ENCODE measurements around the gene CFAP99. TPM values are rescaled to one million over a fixed set of nuclear protein-coding genes. Genes with fewer than 3 reads are reported as not detected.
"Not testable (repeated sequence)": the region's sequence is repeated elsewhere in the genome, so short reads cannot be mapped to it uniquely, and the experiment has no call there.

The CFAP99 gene
- under 1 TPM in 1 of 2 experiments, not detected in 1; 0.11 TPM for total RNA-seq

DNA sequence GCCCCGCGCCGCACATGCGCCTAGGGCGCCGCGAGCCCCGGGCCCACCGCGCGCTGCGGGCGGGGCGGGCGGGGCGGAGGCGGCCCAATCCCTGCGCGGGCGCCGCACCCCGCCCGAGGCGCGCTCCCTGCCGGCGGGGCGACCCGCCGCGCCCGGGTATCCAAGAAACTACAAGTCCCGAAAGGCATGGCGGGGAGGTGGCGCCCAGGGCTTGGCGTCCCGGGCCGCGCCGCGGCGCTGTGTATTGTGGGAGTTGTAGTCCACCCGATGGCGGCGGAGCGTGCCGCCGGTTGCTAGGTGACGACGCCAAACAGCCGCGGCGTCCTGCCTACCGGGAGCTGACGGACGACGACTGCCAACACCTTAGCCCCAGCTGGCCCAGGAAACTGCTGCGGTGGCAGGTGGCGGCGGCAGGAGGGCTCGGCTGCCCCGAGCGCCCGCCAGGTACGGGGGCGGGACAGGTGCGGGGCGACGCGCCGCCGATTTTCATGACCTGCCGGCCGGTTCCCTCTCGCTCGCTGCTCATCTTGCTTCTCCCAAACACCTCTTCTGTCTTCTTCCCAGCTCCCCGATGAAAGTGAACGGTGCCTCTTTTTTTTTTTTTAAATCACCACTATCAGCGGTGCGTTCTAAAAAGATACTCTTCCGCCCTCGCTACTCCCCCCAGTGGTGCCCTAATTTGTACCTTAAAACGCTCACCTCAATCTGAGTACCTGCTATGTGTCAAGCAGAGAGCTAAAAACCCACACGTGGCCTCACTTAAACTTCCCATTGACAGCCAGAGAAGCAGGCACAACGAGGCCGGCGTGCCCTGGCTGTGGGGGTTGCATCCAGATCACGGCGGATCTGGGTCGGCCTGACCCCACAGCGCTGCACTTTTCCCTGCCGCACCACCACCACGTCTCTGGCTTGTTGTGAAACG lies at the start of gene CFAP99:
TSS of gene CFAP99 (plus strand) at position 306 of the 922 bp plus-strand sequence.
- H3K27me3 Mint-ChIP-seq: peaks cover 71% of the 10 kb centered on the region
- no peaks in the 10 kb centered on the region for H3K9me3 Mint-ChIP-seq
- H3K4me1 Mint-ChIP-seq: peaks cover 21% of the 10 kb centered on the region
- H3K36me3 Mint-ChIP-seq: no peaks in the 10 kb centered on the region
- POLR2A ChIA-PET: interaction anchor here (1.0 to 1.2 kb wide), 2 partner anchors 49 to 117 kb away, joined by 3 to 4 read pairs; partner anchors contain the start of genes FAM193A and RNF4
- peak within 1 kb of the TSS; percentile 83 for H3K4me3 Mint-ChIP-seq
- DNase-seq: peak; percentile 94
- peak within 1 kb of the TSS; percentile 43 for H3K27ac Mint-ChIP-seq
- peak; percentile 91 for ATAC-seq (ENCODE audit: low read depth)

DNA sequence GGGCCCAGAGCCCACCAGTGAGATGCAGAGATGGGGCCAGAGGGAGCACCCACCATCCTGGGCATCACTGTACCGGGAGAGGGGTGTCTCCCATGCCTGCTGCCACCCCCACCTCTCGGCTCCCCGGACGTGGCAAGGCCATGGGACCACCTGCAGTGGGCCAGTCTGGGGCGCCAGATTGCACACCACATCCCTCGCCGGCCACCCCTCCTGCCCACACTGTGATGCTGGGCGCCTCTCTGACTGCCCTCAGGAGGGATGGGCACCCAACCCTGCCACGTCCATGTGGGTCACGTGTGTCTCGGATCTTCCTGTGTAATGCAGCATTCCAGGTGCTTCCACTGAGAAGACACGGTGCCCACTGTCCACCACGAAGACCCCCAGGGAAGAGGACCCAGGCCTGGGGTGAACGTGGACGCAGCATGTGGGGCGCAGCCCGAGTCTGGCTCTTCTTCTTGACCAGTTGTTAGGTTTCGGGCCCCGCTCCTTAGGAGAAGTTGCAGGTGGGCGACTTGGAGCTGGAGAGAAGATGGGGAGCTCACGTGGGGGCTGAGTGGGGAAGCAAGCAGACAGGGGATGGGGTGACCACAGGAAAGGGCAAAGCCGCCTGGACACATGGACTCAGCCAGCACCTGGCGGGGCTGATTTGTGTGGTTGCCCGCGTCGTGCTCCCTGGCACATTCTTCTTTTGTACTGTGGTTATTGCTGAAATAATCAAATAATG lies 48.0 kb upstream of the CFAP99 start:
- DNase-seq (no peak), ATAC-seq (ENCODE audit: low read depth) (no peak)
- H3K36me3 Mint-ChIP-seq: no peaks in the 10 kb centered on the region
- H3K27me3 Mint-ChIP-seq: peaks cover 10% of the 10 kb centered on the region
- no peaks in the 10 kb centered on the region for H3K4me1 Mint-ChIP-seq
- H3K9me3 Mint-ChIP-seq: peaks cover 3% of the 10 kb centered on the region
- POLR2A ChIA-PET: no interaction called here
- H3K27ac Mint-ChIP-seq: no peak overlapping the region
- no peak overlapping the region for H3K4me3 Mint-ChIP-seq

DNA sequence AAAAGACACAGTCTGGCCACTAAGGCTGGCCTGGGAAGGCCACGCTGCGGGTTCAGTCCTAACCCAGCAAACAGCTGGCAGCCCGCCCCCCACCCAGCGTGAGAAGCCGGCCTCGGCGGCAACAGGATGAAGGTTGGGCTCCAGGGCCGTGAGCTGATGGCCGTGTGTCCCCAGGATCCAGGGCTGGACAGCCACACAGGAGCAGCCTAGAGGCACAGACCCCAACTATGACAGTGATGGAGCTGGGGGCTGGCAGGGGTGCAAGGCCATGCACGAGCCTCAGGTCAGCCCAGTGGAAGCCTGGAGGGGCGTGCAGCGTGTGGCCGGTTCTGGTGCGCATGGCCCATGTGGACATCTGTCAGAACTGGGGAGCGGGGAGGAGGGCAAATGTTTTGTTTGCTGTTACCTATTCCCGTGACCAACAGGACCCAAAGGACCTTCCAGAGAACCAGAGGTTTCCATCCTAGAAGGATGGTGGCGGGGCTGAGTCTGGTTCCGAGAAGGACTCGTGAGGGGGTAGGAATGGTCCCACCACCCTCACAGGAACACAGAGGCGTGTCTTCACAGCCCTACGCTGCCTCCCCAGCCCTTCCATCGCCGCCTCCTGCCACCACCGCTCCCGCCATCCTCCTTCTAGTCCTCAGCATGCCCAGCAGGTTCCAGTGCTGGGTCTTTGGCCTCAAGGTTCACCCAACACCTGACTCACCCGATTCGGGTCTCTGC lies 46.8 kb upstream of the CFAP99 start:
- POLR2A ChIA-PET: no interaction called here
- H3K4me1 Mint-ChIP-seq: no peaks in the 10 kb centered on the region
- H3K27ac Mint-ChIP-seq: no peak overlapping the region
- no peak for DNase-seq
- no peaks in the 10 kb centered on the region for H3K36me3 Mint-ChIP-seq
- no peak overlapping the region for H3K4me3 Mint-ChIP-seq
- ATAC-seq (ENCODE audit: low read depth): no peak
- peaks cover 9% of the 10 kb centered on the region for H3K27me3 Mint-ChIP-seq
- H3K9me3 Mint-ChIP-seq: peaks cover 4% of the 10 kb centered on the region

DNA sequence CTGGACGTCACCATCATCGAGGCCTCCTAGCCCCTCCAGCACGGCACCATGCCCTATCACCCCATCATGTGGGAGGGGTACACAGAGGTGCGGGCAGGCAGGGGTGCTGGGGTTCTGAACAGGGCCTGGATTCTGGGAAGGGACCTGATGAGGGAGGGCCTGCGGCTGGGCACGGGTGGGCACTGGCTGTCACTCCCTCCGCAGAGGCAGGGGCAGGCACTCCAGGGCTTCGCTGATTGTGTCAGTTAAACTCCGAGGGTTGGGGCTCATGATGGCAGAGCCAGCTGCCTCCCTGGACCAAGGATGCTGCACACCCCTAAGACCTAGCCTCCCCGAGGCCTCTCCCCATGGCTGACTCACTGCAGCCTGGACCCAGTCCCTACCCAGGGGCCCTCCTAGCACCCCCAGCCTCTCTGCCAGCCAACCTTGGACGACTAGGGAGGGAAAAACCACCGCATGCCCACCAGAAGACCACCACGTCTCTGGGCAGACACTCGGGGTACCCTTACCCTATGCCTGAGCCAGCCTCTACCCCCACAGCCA lies 46.2 kb upstream of the CFAP99 start:
- Mint-ChIP-seq H3K4me3 (no peak overlapping the region), H3K4me1 (no peaks in the 10 kb centered on the region), H3K9me3 (peaks cover 4% of the 10 kb centered on the region), H3K36me3 (no peaks in the 10 kb centered on the region), H3K27me3 (peaks cover 8% of the 10 kb centered on the region), H3K27ac (no peak overlapping the region)
- DNase-seq: no peak
- POLR2A ChIA-PET: no interaction called here
- no peak for ATAC-seq (ENCODE audit: low read depth)

DNA sequence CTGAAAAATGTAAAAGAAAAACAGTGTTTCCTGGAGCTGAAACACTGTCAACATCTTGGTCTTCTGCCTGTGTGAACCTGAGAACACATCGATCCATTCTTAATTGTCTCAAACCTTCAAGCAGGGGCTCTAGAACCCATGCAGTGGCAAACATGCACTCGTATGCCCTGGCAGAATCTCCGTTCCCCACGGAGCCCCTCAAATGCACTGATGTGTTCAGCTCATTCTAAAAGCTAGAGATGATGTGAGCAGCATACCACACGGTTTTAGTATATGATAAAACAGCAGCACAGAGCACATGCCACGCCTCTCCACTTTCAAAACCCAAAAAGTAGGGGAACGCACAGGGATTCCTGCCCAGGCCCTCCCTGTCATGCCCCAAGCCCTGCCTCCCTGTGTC lies 45.2 kb upstream of the CFAP99 start:
- ATAC-seq (ENCODE audit: low read depth): no peak
- POLR2A ChIA-PET: no interaction called here
- peaks cover 4% of the 10 kb centered on the region for H3K9me3 Mint-ChIP-seq
- no peaks in the 10 kb centered on the region for H3K36me3 Mint-ChIP-seq
- H3K27ac Mint-ChIP-seq: no peak overlapping the region
- H3K4me3 Mint-ChIP-seq: no peak overlapping the region
- H3K4me1 Mint-ChIP-seq: no peaks in the 10 kb centered on the region
- H3K27me3 Mint-ChIP-seq: peaks cover 8% of the 10 kb centered on the region
- no peak for DNase-seq

DNA sequence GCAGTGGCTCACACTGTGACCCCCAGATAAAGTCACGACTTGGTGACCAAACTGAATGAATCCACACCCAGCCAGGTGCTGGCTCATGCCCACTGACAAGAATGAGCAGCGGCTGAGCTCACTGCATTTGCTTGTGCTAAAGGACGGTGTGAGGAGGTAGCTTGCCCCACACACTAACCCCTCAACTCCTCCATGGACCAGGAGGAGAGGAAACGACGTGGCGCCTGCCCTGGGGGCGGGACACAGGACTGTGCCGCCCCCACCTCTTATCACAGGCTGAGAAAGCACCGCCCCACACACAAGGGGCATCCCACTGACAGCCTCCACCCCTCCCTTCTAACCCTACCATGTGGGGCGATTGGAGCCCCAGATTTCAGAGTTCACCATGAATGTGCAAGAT lies 43.3 kb upstream of the CFAP99 start:
- Mint-ChIP-seq H3K9me3 (peaks cover 1% of the 10 kb centered on the region), H3K4me1 (no peaks in the 10 kb centered on the region), H3K36me3 (no peaks in the 10 kb centered on the region), H3K4me3 (no peak overlapping the region), H3K27ac (no peak overlapping the region), H3K27me3 (peaks cover 9% of the 10 kb centered on the region)
- DNase-seq: no peak
- no peak for ATAC-seq (ENCODE audit: low read depth)
- POLR2A ChIA-PET: no interaction called here

DNA sequence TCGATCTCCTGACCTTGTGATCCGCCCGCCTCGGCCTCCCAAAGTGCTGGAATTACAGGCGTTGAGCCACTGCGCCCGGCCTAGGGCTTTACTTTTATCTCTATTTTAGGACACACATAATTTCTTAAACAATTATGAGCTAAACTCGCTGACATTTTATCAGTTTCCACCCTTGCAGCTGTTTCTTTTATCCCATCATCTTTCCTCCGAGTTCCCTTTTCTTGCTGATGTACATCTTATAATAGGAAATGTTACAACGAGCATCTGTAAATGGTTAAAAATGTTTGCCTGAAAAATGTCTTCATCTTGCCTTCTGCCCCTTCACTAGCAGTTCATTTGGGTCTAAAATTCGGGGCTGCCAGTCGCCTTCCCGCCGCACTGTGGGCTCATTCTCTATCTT lies 41.5 kb upstream of the CFAP99 start:
- peaks cover 15% of the 10 kb centered on the region for H3K27me3 Mint-ChIP-seq
- ATAC-seq (ENCODE audit: low read depth) (no peak), DNase-seq (no peak)
- H3K36me3 Mint-ChIP-seq: no peaks in the 10 kb centered on the region
- H3K9me3 Mint-ChIP-seq: peaks cover 1% of the 10 kb centered on the region
- no peak overlapping the region for H3K4me3 Mint-ChIP-seq
- H3K27ac Mint-ChIP-seq: no peak overlapping the region
- no peaks in the 10 kb centered on the region for H3K4me1 Mint-ChIP-seq
- POLR2A ChIA-PET: no interaction called here

DNA sequence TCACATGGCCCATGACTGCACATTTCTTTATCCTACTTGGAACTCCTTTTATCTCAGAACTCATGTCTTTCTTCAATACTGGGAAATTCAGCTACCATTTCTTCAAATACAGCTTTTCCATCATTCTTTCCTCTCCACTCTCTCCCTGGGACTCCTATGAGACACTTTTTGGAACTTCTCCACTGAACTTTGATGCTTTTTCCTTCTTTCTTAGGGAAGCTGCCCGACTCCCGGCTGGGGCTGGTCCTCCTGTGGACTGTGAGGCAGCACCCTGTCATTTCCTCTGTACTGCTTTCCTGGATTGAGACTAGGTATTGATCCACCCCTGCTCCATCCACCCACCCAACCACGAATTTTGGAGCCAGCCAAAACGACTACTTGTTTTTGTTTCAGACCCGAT lies 40.4 kb upstream of the CFAP99 start:
- no peak overlapping the region for H3K4me3 Mint-ChIP-seq
- DNase-seq: no peak
- POLR2A ChIA-PET: no interaction called here
- H3K27me3 Mint-ChIP-seq: peaks cover 15% of the 10 kb centered on the region
- no peaks in the 10 kb centered on the region for H3K36me3 Mint-ChIP-seq
- H3K27ac Mint-ChIP-seq: no peak overlapping the region
- ATAC-seq (ENCODE audit: low read depth): no peak
- H3K4me1 Mint-ChIP-seq: no peaks in the 10 kb centered on the region
- H3K9me3 Mint-ChIP-seq: peaks cover 1% of the 10 kb centered on the region

DNA sequence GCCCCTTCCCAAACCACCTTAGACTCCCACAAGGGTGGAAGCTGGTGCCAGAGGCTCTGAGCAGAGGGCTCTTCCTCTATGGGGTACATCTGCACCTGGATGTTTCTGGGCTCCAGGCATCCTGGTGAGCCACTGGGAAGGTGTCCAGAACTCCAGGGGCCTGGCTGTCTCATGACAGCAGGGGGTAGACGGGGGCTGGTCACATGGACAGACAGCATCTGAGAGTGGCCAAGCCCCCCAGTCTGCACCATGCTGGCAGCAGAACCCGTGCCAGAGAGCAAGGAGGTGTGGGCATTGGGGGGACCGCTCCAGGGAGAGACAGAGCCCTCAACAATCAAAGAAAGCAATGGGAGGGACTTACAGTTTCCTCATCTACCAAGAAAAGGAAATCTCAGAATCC lies 39.9 kb upstream of the CFAP99 start:
- POLR2A ChIA-PET: no interaction called here
- ATAC-seq (ENCODE audit: low read depth) (no peak), DNase-seq (no peak)
- peaks cover 1% of the 10 kb centered on the region for H3K9me3 Mint-ChIP-seq
- no peaks in the 10 kb centered on the region for H3K4me1 Mint-ChIP-seq
- peaks cover 14% of the 10 kb centered on the region for H3K27me3 Mint-ChIP-seq
- H3K4me3 Mint-ChIP-seq: no peak overlapping the region
- H3K27ac Mint-ChIP-seq: no peak overlapping the region
- no peaks in the 10 kb centered on the region for H3K36me3 Mint-ChIP-seq

DNA sequence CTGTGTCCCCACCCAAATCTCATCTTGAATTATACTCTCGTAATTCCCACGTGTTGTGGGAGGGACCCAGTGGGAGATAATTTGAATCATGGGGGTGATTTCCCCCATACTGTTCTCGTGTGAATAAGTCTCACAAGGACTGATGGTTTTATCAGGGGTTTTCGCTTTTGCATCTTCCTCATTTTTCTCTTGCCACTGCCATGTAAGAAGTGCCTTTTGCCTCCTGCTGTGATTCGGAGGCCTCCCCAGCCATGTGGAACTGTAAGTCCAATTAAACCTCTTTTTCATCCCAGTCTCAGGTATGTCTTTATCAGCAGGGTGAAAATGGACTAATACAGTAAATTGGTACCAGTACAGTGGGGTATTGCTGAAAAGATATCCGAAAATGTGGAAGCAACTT lies 38.2 kb upstream of the CFAP99 start:
- H3K4me1 Mint-ChIP-seq; ATAC-seq (ENCODE audit: low read depth); H3K4me3 Mint-ChIP-seq; H3K27me3 Mint-ChIP-seq; H3K36me3 Mint-ChIP-seq; H3K9me3 Mint-ChIP-seq; DNase-seq; H3K27ac Mint-ChIP-seq; POLR2A ChIA-PET: not testable (repeated sequence)

DNA sequence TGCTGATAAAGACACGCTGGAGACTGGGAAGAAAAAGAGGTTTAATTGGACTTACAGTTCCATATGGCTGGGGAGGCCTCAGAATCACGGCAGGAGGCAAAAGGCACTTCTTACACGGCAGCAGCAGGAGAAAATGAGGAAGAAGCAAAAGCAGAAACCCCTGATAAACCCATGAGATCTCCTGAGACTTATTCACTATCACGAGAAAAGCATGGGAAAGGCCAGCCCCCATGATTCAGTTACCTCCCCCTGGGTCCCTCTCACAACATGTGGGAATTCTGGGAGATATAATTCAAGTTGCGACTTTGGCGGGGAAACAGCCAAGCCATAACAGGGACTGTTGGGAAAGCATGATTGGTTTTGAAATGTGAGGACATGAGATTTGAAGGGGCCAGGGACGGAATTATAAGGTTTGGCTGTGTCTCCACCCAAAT lies 36.0 kb upstream of the CFAP99 start:
- H3K27me3 Mint-ChIP-seq; ATAC-seq (ENCODE audit: low read depth); DNase-seq; H3K4me1 Mint-ChIP-seq; H3K36me3 Mint-ChIP-seq; H3K9me3 Mint-ChIP-seq; POLR2A ChIA-PET; H3K4me3 Mint-ChIP-seq: not testable (repeated sequence)
- peak overlapping the region; percentile 0 for H3K27ac Mint-ChIP-seq

DNA sequence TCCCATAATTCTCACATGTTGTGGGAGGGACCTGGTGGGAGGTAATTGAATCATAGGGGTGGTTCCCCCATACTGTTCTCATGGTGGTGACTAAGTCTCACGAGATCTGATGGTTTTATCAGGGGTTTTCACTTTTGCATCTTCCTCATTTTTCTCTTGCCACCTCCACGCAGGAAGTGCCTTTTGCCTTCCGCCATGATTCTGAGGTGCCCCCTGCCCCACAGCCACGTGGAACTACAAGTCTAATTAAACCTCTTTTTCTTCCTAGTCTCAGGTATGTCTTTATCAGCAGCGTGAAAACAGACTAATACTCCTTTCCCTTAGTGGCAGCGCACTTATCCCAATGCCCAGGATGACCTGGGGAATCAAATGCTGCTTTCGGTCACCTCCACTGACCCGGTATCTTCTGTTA lies 35.5 kb upstream of the CFAP99 start:
- H3K4me3 Mint-ChIP-seq; DNase-seq; H3K4me1 Mint-ChIP-seq; H3K36me3 Mint-ChIP-seq; POLR2A ChIA-PET; H3K27ac Mint-ChIP-seq; ATAC-seq (ENCODE audit: low read depth); H3K9me3 Mint-ChIP-seq; H3K27me3 Mint-ChIP-seq: not testable (repeated sequence)

DNA sequence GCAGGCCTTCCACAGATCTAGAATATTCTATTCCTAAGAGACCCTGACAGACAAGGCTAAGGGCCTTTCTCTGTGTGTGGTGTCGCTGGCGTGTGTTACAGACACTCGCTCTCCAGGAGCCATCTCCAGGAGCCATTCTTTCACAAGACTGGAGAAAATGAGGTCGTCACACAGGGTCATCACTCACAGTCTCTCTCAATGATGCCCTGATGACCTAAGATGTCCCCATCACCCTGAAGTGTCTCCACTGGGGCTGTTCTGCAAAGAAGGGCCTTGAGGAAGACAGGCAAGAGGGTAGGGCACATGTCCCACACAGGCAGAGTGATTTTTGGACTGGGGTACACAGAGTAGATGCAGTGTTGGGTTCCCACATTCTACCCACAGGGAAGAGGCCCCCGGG lies 35.0 kb upstream of the CFAP99 start:
- H3K27me3 Mint-ChIP-seq: peaks cover 8% of the 10 kb centered on the region
- POLR2A ChIA-PET: no interaction called here
- H3K27ac Mint-ChIP-seq: no peak overlapping the region
- no peaks in the 10 kb centered on the region for H3K9me3 Mint-ChIP-seq
- no peaks in the 10 kb centered on the region for H3K4me1 Mint-ChIP-seq
- DNase-seq (no peak), ATAC-seq (ENCODE audit: low read depth) (no peak)
- no peaks in the 10 kb centered on the region for H3K36me3 Mint-ChIP-seq
- no peak overlapping the region for H3K4me3 Mint-ChIP-seq
